DMS 273 treated with DMSO at 0.1 percent for 48 hours (cell line): Measurements from ENCODE around the gene UGT1A8.

Source experiments
- DNase-seq: peaks from one replicate; lab custom pipeline; 2025; lab: John Stamatoyannopoulos, UW

The UGT1A8 gene

DNA sequence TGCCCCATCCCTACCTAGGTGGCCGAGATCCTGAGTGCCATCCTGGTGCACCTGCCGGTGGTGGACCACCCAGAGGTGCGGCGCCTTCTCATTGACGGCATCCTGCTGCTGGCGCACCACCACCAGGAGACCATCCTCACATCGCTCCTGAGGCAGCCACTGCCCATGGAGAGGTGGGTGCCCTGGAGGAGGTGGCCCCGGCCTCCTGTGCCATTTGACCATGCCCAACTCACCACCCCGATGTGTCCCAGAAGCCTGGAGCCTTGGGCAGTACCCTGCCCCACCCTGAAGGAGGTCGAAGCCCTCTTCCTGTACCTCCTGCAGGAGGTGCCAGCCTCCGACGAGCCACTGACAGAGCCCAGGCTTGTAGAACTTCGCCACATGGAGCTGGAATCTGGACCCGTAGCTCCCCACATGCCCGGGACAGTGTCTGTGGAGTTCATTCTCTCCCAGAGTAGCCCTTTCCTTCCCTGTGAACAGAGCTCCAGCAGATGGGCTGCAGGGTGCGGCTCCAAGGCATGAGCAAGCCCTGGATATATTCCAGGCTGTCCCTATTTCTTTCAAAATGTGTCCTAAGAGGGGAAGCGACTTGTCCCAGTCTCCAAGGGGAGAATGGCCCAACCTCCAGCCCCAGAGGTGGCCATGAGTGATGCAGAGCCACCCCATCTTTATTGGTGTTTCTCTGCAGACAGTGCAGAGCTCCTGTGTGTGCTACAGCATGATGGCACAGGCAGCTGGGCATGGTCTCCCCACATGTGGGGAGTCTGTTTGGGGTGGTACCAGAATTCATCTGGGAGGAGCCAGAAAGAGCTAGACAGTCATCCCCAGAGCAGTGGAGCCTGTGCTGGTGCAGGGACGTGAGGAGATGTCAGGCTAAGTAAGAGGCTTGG lies 202.7 kb downstream of the UGT1A8 start:
- DNase-seq = no peak

DNA sequence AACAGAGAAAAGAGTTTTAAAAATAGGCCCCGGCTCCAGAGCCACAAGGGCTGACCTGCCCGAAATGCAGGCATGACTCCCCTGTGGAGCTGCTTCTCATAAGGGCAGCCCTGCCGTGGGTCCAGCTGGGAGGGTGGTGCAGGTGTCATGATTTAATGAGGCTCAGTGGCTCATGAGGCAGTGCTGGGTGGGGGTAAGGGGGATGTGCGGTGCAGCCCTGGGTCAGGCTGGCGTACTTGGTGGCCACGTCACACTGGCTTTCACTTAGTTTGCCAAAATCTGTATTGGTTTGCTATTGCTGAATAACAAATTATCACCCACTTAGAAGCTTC lies 203.3 kb downstream of the UGT1A8 start:
- DNase-seq = no peak

DNA sequence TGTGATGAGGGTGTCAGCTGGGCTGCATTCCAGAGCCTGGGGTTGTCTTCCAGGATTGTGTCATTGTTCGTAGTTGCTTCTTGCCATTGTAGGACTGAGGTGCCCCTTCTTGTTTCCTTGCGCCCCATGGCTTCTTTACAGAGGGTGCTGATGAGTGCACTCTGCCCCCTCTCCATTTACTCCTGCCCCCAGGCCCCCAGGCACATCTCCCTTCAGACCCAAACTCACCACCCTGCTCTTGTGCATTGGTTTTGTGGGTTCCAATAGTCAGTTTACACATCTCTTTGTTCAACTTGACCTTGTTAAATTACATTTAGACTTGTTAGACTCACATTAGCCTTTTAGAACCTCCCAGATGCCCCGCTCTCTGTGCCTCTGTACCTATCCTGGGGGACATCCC lies 203.8 kb downstream of the UGT1A8 start:
- no peak for DNase-seq

DNA sequence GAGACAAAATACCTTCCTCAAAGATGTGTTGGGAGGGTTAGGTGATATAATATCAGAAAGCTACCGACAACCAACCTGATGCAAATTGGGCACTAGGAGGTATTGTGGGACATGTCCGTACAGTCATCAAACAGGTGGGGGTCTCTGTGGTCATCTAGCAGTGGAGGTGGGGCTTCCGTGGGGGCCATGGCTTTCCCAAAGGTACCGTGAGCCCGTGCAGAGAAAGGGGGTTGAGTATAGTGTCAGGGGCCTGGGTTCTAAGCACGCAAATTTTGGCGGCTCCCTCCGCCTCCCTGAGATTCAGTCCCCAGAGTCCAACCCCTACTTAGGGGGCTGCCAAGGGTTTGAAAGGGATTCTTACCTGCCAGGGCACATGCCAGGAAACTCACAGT lies 204.3 kb downstream of the UGT1A8 start:
- DNase-seq = no peak

DNA sequence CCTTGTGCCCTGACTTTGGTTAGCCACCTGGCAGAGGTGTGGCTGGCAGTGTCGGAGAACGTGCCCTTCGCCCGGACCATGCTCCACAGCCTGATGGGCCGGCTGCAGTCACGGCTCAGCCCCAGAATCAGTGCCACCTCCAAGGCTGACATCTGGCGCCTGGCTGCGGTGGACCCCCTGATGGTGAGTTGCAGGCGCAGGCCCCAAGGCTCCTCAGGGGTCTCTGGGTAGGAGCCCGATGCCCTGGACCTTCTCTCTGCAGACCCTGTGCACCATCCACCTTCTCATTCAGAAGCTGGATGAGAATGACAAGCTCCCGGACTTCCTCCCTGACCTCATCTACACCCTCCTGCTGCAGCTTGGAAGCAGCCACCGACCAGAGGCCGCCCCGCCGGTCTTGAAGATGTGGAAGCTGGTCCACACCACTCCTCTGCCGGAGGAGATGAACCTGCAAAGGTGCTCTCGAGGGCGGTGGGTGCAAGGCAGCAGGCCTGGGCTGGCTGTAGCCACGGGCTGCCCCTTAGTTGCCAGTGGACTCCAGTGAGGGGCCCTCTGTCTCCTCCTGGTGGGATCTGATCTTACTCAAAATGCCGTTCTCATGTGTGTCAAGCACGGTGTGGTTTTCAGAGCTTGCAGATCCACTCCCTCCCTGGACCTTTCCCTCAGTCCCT lies 204.8 kb downstream of the UGT1A8 start:
- no peak for DNase-seq
